GM19328 (cell line): Measurements from ENCODE around the gene NUDT22.

Experiments
- ATAC-seq: cut with Tn5 transposase; IDR thresholded peaks from one replicate; pipeline ENCODE4 v1.9.1; 2021; ENCODE audit warnings: mild to moderate bottlenecking, moderate library complexity; ENCODE audit not compliant: unreplicated experiment

Gene NUDT22

DNA sequence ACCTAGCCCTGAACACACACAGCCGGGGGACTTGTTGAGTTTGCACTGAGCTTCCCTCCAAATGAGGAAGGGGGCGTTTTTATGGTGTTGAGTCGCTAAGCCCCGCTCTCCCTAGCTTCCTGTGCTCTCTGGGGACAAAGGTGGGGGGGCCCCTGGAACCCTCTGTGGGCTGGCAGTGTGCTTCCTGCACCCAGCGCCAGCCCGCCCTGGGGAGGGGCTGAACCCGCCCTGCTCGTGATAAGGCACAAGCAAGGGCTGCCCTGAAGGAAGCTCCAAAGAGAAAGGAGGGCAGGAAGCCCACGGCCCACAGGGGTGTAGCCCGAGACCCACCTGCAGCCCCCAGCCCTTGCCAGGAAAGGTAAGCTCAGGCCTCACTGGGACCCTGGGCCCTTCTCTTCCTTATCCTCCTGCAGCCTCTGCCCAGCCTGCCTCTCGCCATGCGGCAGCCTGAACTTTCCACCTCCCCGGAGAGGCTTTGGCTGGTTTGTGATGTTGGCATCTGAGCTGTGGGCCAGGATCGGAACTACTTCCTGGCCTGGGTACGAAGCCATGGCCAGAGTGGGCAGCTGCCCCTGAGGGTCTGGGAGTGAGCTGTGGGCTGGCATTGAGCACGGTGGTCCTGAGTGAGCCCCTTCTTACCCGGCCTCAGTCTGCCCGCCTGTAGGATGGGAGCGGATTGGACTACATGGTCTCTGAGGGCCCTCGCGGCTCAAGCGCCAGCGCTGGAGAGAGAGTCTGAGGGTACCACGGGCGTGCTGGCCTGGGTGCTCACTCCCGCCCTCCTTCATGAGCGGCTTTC, 19.4 kb upstream of the NUDT22 start, which contains the start of gene FERMT3:
FERMT3 (plus strand) TSS at position 265 of the 799 bp plus-strand sequence. CDS start 644 bp downstream, outside the sequence.
- ATAC-seq, result no peak

DNA sequence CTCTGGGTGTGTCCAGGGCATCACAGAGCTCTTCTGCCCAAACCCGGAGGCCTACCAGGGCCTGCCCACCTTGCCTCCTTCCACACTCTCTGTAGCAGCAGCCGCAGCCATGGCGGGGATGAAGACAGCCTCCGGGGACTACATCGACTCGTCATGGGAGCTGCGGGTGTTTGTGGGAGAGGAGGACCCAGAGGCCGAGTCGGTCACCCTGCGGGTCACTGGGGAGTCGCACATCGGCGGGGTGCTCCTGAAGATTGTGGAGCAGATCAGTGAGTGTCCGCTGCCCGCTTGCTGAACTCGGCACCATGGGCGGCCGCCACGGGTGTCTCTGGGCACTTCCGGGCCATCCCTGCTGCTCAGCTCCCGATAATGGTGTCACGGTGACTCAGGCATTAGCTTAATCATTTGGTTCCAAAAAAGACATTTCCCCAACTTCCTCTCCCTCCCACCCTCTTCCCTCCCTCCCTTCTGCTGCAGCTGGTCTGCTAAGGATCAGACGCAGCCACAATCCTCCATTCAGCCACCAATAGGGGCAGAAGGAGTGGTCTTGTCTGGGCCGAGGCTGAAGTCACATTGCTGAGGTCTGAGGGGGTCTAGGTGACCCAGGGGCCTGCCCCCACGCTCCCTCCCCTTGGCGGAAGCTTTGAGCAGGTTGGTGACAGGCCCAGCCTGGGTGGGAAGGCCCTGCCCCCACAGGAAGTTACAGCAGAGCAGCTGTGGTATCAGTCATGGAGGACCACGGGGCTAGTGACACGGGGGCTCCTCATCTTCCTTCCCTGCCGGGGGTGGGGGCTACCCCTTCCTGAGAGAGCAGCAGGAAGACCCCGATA, 18.6 kb upstream of the NUDT22 start:
- ATAC-seq, result peak; percentile 56

DNA sequence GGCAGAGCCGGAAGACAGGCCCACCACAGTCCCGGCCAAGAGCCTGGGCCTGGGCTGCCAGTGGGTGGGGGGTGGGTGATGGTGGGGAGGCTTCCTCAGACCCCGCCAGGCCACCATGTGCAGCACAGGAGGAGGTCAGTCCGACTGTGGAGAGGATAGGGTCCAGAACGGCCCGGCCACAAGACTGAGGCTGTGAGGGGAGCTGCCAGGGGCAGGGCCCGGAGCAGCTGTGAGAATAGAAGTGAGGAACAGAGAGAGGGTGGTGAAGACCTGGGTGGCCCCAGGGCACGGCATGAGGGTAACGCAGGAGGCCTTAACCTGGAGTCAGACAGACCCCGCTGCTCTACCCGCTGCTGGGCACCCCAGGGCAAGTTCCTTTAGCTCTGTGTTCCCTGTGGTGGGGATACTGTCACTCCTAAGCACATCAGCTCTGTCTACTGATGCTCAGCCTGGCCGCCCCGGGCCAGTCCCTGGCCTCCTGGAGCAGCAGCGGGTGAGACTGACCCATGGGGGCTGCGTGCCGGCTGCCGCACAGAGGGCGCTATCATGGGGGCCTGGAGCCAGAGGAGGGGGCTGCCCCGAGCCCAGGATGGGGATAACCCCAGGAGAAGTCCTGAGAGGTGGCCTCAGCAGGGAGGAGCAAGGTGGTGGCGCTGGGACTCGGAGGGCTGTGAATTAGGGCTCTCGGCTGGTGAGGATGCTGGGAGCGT, 17.8 kb upstream of the NUDT22 start:
- ATAC-seq, result no peak

- ATAC-seq, result no peak
Measured at GRCh38 chr11:64208796-64209562, 17.1 kb upstream of the NUDT22 start.

DNA sequence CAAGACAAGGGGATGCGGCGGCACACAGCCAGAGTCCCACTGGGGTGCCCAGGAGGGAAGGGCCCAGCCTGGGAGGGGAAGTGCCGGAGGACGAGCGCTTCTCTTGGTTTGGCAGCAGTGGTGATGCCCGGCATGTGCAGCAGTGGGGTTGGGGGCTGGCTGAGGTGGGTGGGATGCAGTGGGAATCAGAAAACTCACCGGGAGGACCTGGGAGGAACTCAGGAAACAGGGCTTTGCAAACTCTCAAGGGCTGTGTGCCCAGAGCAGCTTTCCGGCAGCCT, 16.6 kb upstream of the NUDT22 start:
- ATAC-seq, result no peak

GRCh38 chr11:64210301-64211020, 15.6 kb upstream of the NUDT22 start:
- ATAC-seq, result no peak

- no peak for ATAC-seq
Measured at GRCh38 chr11:64211181-64211872, 14.7 kb upstream of the NUDT22 start.

DNA sequence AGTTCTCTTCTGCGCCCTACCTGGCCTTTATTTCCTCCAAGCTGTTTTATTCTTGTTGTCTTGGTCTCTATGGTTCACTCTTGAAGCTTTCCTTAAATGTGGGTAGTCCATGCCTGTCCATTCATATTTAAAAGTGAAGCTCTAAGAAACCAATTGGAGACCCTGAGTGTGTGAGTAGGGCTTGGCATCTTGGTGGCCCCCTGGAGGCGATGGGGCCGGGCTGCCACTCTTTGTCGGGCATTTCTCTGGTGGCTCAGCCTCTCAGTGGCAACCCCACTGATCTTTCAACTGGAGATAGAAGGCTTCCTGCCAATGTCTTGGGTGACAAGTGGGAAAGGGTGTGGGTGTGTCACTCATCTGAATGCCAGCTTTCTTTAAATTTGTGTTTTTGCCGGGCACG, 9.2 kb upstream of the NUDT22 start:
- no peak for ATAC-seq

DNA sequence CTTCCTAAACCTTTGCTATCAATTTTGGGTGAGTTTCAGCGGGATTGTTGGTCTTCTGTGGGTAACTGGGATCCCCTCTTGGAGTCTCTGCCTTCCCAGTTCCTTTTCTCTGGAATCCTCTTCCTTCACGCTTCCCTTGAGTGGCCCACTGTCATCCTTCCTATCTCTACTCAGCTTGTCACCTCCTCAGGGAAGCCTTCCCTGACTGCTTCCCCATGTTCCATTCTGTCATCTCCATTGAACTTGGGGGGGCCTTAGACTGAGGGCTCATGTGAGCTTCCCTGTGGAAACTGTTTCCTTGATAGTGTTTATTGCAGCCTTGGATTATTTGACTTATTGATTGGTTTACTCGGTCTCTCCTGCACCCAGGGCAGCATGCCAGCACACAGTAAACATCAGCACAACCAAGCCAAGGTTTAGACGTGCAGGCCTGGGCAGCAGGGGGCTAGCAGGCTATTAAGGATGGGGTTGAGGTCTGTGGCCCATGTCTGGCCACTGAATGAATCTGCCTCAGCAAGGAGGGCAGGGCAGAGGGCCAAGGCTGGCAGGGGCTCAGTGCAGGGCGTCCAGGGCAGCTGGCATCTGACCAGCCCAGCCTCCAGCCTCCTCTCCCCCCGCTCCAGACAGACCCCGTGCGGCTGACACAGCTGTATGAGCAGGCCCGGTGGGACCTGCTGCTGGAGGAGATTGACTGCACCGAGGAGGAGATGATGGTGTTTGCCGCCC, 7.3 kb upstream of the NUDT22 start:
- ATAC-seq, result no peak

- ATAC-seq, result no peak
Measured at GRCh38 chr11:64219354-64219684, 6.8 kb upstream of the NUDT22 start.

DNA sequence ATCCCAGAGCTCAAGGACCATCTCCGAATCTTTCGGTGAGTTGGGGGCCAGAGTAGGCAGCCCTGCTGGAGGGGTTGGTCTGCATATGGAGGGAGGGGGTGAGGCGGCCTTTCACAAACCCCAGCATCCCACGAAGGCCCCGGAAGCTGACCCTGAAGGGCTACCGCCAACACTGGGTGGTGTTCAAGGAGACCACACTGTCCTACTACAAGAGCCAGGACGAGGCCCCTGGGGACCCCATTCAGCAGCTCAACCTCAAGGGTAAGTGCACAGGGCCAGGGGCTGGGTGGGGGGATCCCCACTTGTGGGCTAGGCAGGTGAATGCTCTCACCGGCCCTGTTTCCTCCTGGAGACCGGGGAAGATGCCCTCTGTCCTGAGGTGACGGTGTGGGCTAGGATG, 6.3 kb upstream of the NUDT22 start:
- ATAC-seq, result no peak

DNA sequence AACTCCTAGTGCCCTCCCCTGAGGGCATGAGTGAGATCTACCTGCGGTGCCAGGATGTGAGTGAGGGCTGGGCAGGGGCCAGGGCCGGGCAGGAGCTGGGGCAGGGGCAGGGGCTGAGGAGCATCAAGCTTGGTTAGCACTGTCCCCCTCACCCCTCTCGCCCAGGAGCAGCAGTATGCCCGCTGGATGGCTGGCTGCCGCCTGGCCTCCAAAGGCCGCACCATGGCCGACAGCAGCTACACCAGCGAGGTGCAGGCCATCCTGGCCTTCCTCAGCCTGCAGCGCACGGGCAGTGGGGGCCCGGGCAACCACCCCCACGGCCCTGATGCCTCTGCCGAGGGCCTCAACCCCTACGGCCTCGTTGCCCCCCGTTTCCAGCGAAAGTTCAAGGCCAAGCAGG, 5.8 kb upstream of the NUDT22 start:
- no peak for ATAC-seq

DNA sequence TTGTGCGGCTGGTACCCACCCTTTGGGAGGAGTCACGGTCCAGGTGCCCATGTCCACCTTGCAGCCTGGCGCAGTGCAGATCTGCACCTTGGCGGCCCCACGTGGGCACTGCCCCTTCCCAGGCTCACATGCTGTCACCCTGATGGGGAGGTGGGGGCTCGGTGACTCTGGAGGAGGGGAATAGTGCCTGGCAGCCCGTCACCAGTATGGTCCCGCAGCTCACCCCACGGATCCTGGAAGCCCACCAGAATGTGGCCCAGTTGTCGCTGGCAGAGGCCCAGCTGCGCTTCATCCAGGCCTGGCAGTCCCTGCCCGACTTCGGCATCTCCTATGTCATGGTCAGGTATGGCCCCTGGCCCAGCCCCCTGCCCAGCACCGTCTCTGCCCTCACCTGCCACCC, 5.3 kb upstream of the NUDT22 start:
- no peak for ATAC-seq

GRCh38 chr11:64222651-64223000, 3.4 kb upstream of the NUDT22 start:
- no peak for ATAC-seq

DNA sequence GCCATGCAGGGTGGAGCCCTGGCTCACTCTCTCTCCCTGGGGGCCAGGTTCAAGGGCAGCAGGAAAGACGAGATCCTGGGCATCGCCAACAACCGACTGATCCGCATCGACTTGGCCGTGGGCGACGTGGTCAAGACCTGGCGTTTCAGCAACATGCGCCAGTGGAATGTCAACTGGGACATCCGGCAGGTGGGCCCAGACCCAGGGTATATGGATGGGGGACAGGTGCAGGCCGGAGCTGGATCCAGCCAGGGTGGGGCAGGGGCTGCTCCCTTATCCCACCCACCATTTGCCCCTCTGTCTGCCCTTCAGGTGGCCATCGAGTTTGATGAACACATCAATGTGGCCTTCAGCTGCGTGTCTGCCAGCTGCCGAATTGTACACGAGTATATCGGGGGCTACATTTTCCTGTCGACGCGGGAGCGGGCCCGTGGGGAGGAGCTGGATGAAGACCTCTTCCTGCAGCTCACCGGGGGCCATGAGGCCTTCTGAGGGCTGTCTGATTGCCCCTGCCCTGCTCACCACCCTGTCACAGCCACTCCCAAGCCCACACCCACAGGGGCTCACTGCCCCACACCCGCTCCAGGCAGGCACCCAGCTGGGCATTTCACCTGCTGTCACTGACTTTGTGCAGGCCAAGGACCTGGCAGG, 2.9 kb upstream of the NUDT22 start:
- ATAC-seq, result no peak

- no peak for ATAC-seq
Measured at GRCh38 chr11:64224151-64224890, 1.8 kb upstream of the NUDT22 start.

DNA sequence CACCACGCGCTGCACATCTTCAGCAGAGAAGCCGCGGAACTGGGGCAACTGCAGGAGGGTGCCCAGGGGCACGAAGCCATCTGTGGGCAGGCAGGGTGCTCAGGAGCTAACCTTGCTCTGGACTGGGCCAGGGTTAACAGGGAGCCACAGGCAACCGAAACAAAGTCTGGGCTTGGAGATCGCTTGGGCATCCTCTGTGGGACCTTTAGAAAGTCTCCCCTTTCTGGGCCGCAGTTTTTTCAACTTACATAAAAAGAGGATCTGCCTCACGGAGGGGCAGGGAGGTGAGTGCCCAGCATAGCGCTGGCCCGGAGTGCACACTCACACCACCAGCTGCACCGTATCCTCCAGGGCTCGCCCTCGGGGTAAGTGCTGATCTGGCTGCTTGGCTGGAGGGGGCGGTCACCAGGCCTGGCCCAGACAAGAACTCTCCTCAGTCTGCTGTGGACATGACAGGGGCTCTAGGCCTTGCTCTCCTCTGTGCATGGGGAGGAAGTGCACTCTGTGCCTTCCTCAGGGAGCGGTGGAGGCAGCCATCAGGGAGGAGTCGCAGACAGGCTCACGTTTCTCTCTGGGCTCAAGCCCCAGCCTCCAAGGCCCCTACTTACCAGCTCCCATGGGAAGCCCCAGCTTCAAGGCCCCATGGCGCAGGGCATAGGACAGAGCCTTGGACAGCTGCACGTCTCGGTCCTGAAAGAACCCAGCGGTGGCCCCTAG, 1.0 kb upstream of the NUDT22 start:
- ATAC-seq, result no peak
